WTC11 (cell line): ENCODE results near the gene EFCAB14. TPM values are rescaled to one million over a fixed set of nuclear protein-coding genes. Genes with fewer than 3 reads are reported as not detected.

Experiments
- ATAC-seq: fragments of 200-7000 bp; cut with Tn5 transposase; 2 replicates; pipeline ENCODE4 v1.10.0; 2021; ENCODE audit warnings: mild to moderate bottlenecking, moderate library complexity
- CTCF ChIA-PET: fragments of 300-600 bp; sonication (Branson Sonifier 250); formaldehyde crosslinking; loops from one replicate; lab custom pipeline; 2021; ENCODE audit warnings: antibody characterized with exemption; lab: Charles Lee
- POLR2A ChIA-PET: fragments of 350-600 bp; sonication (Branson Sonifier 250); formaldehyde crosslinking; loops from one replicate; lab custom pipeline; 2021; ENCODE audit warnings: antibody characterized with exemption; lab: Charles Lee
- DNase-seq: peaks from one replicate; pipeline ENCODE4 v3.0.0; 2021; ENCODE audit warnings: low spot score
- H3K27ac Mint-ChIP-seq: 2 replicates; pipeline ENCODE4 v1.8.0; 2021; ENCODE audit warnings: mixed read lengths
- H3K27me3 Mint-ChIP-seq: 2 replicates; pipeline ENCODE4 v1.8.0; 2021; ENCODE audit warnings: low read depth, mild to moderate bottlenecking, moderate library complexity, mixed read lengths
- H3K36me3 Mint-ChIP-seq: 2 replicates; pipeline ENCODE4 v1.8.0; 2021; ENCODE audit warnings: mixed read lengths
- H3K4me1 Mint-ChIP-seq: 2 replicates; pipeline ENCODE4 v1.8.0; 2022; ENCODE audit warnings: mixed read lengths
- H3K4me3 Mint-ChIP-seq: 2 replicates; pipeline ENCODE4 v1.8.0; 2021; ENCODE audit warnings: mild to moderate bottlenecking, moderate library complexity, mixed read lengths
- H3K9me3 Mint-ChIP-seq: 2 replicates; pipeline ENCODE4 v1.8.0; 2021; ENCODE audit warnings: mixed read lengths
- ATF1 ChIP-seq: sonication (generic); formaldehyde crosslinking; IDR thresholded peaks from 2 replicates; pipeline ENCODE4 v1.8.1; 2023; ENCODE audit warnings: mild to moderate bottlenecking, moderate library complexity, missing genetic modification reagents
- EMX1 ChIP-seq: fragments of 250-450 bp; sonication (Bioruptor Pico); IDR thresholded peaks from 2 replicates; pipeline ENCODE4 v1.8.0; 2021; ENCODE audit warnings: mild to moderate bottlenecking
- ERG ChIP-seq: fragments of 250-450 bp; sonication (Bioruptor Pico); IDR thresholded peaks from 2 replicates; pipeline ENCODE4 v1.8.0; 2021; ENCODE audit warnings: mild to moderate bottlenecking
- ESRRA ChIP-seq: sonication (generic); formaldehyde crosslinking; IDR thresholded peaks from 2 replicates; pipeline ENCODE4 v1.8.1; 2022; ENCODE audit warnings: mild to moderate bottlenecking, missing genetic modification reagents, borderline replicate concordance
- ETV6 ChIP-seq: sonication (generic); formaldehyde crosslinking; IDR thresholded peaks from 2 replicates; pipeline ENCODE4 v1.8.1; 2022; ENCODE audit warnings: mild to moderate bottlenecking, missing genetic modification reagents
- FOXJ3 ChIP-seq: sonication (generic); formaldehyde crosslinking; IDR thresholded peaks from 2 replicates; pipeline ENCODE4 v1.9.0; 2021; ENCODE audit warnings: missing genetic modification reagents, mild to moderate bottlenecking, borderline replicate concordance
- FOXK1 ChIP-seq: sonication (generic); formaldehyde crosslinking; IDR thresholded peaks from 2 replicates; pipeline ENCODE4 v1.8.0; 2022; ENCODE audit warnings: mild to moderate bottlenecking, moderate library complexity, missing genetic modification reagents
- GRHL2 ChIP-seq: fragments of 250-450 bp; sonication (Bioruptor Pico); IDR thresholded peaks from 2 replicates; pipeline ENCODE4 v1.8.0; 2022; ENCODE audit warnings: mild to moderate bottlenecking, moderate library complexity; ENCODE audit not compliant: insufficient replicate concordance, severe bottlenecking
- IRF1 ChIP-seq: sonication (generic); formaldehyde crosslinking; IDR thresholded peaks from 2 replicates; pipeline ENCODE4 v1.8.0; 2023; ENCODE audit warnings: missing genetic modification reagents
- KAT7 ChIP-seq: sonication (generic); formaldehyde crosslinking; IDR thresholded peaks from 2 replicates; pipeline ENCODE4 v1.8.1; 2023; ENCODE audit warnings: missing genetic modification reagents, mild to moderate bottlenecking, borderline replicate concordance
- MAX ChIP-seq: sonication (generic); formaldehyde crosslinking; IDR thresholded peaks from 2 replicates; pipeline ENCODE4 v1.8.0; 2022; ENCODE audit warnings: mild to moderate bottlenecking, missing genetic modification reagents
- MXD4 ChIP-seq: fragments of 250-450 bp; sonication (Bioruptor Pico); IDR thresholded peaks from 2 replicates; pipeline ENCODE4 v1.8.0; 2021; ENCODE audit warnings: mild to moderate bottlenecking, moderate library complexity, borderline replicate concordance
- MYBL2 ChIP-seq: sonication (generic); formaldehyde crosslinking; IDR thresholded peaks from 2 replicates; pipeline ENCODE4 v1.8.1; 2023; ENCODE audit warnings: mild to moderate bottlenecking, moderate library complexity, missing genetic modification reagents
- NFYB ChIP-seq: sonication (generic); formaldehyde crosslinking; conservative IDR thresholded peaks from 2 replicates; pipeline ENCODE4 v1.8.0; 2022; ENCODE audit warnings: low read depth, missing genetic modification reagents
- NR2C2 ChIP-seq: sonication (generic); formaldehyde crosslinking; IDR thresholded peaks from 2 replicates; pipeline ENCODE4 v1.8.0; 2022; ENCODE audit warnings: mild to moderate bottlenecking, missing genetic modification reagents
- NR3C1 ChIP-seq: sonication (generic); formaldehyde crosslinking; conservative IDR thresholded peaks from 2 replicates; pipeline ENCODE4 v1.8.1; 2023; ENCODE audit warnings: low read depth, mild to moderate bottlenecking, missing genetic modification reagents
- TEAD4 ChIP-seq: sonication (generic); formaldehyde crosslinking; IDR thresholded peaks from 2 replicates; pipeline ENCODE4 v1.8.0; 2022; ENCODE audit warnings: mild to moderate bottlenecking, missing genetic modification reagents
- ZNF263 ChIP-seq: sonication (generic); formaldehyde crosslinking; IDR thresholded peaks from 2 replicates; pipeline ENCODE4 v1.8.1; 2022; ENCODE audit warnings: low read depth, mild to moderate bottlenecking, moderate library complexity, missing genetic modification reagents
- ZNF317 ChIP-seq: sonication (generic); formaldehyde crosslinking; IDR thresholded peaks from 2 replicates; pipeline ENCODE4 v1.8.1; 2023; ENCODE audit warnings: low read depth, mild to moderate bottlenecking, moderate library complexity, missing genetic modification reagents, borderline replicate concordance
- ZNF416 ChIP-seq: fragments of 250-450 bp; sonication (Bioruptor Pico); IDR thresholded peaks from 2 replicates; pipeline ENCODE4 v1.9.0; 2021; ENCODE audit warnings: mild to moderate bottlenecking, inconsistent platforms
- ZNF512 ChIP-seq: sonication (generic); formaldehyde crosslinking; IDR thresholded peaks from 2 replicates; pipeline ENCODE4 v1.8.1; 2022; ENCODE audit warnings: missing genetic modification reagents, borderline replicate concordance
- total RNA-seq: library from RNA; stranded (reverse); gene quantifications from 3 replicates; pipeline ENCODE4 v1.2.3, GENCODE V29; 2021
- TF ChIP-seq, protein P1 (sequence below): sonication (generic); formaldehyde crosslinking; IDR thresholded peaks from 2 replicates; pipeline ENCODE4 v1.8.1; 2022; ENCODE audit warnings: low read depth, mild to moderate bottlenecking, moderate library complexity, missing genetic modification reagents, borderline replicate concordance
- TF ChIP-seq, protein P2 (sequence below): fragments of 250-450 bp; sonication (Bioruptor Pico); IDR thresholded peaks from 2 replicates; pipeline ENCODE4 v1.9.0; 2021; ENCODE audit warnings: moderate library complexity, mild to moderate bottlenecking, inconsistent platforms, borderline replicate concordance
- TF ChIP-seq, protein P3 (sequence below): sonication (generic); formaldehyde crosslinking; IDR thresholded peaks from 2 replicates; pipeline ENCODE4 v1.8.1; 2022; ENCODE audit warnings: low read depth, missing genetic modification reagents, borderline replicate concordance
- TF ChIP-seq, protein P4 (sequence below): sonication (generic); formaldehyde crosslinking; IDR thresholded peaks from 2 replicates; pipeline ENCODE4 v1.8.0; 2023; ENCODE audit warnings: mild to moderate bottlenecking, missing genetic modification reagents

Gene EFCAB14
- total RNA-seq, 1 experiment from 2014 or later = 46.2 TPM

- 0 out of 2 replicates have a peak, but pooled peaks have one; percentile 39 for ATAC-seq
- H3K4me1 Mint-ChIP-seq = no peaks in the 10 kb centered on the region
- H3K27me3 Mint-ChIP-seq = no peaks in the 10 kb centered on the region
- ChIA-PET CTCF (interaction anchor here (1.1 kb wide), 1 partner anchor 36 kb away, joined by 3 read pairs; no protein-coding TSS in a partner anchor), POLR2A (no interaction called here)
- no peak overlapping the region; the same call in 1 of the 2 replicates for H3K27ac Mint-ChIP-seq
- no peaks in the 10 kb centered on the region for H3K9me3 Mint-ChIP-seq
- peaks cover 64% of the 10 kb centered on the region for H3K36me3 Mint-ChIP-seq
- no peak for DNase-seq
- H3K4me3 Mint-ChIP-seq = no peak overlapping the region
- TF ChIP-seq, protein P1, sequence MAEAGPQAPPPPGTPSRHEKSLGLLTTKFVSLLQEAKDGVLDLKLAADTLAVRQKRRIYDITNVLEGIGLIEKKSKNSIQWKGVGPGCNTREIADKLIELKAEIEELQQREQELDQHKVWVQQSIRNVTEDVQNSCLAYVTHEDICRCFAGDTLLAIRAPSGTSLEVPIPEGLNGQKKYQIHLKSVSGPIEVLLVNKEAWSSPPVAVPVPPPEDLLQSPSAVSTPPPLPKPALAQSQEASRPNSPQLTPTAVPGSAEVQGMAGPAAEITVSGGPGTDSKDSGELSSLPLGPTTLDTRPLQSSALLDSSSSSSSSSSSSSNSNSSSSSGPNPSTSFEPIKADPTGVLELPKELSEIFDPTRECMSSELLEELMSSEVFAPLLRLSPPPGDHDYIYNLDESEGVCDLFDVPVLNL (CRISPR knock-in tag) = no peak
- no peak for TF ChIP-seq ZNF317 (CRISPR knock-in tag)
- no peak for TF ChIP-seq NR3C1 (CRISPR knock-in tag)
- TF ChIP-seq ESRRA (CRISPR knock-in tag) = no peak
- no peak for TF ChIP-seq ETV6 (CRISPR knock-in tag)
- TF ChIP-seq GRHL2 (CRISPR knock-in tag) = no peak
- TF ChIP-seq ATF1 (CRISPR knock-in tag) = no peak
- TF ChIP-seq MXD4 (CRISPR knock-in tag) = no peak
- no peak for TF ChIP-seq TEAD4 (CRISPR knock-in tag)
- TF ChIP-seq FOXK1 (CRISPR knock-in tag) = no peak
- TF ChIP-seq, protein P2, sequence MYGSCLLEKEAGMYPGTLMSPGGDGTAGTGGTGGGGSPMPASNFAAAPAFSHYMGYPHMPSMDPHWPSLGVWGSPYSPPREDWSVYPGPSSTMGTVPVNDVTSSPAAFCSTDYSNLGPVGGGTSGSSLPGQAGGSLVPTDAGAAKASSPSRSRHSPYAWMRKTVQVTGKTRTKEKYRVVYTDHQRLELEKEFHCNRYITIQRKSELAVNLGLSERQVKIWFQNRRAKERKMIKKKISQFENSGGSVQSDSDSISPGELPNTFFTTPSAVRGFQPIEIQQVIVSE (CRISPR knock-in tag) = no peak
- no peak for TF ChIP-seq EMX1 (CRISPR knock-in tag)
- TF ChIP-seq, all 79 proteins: peak for 0
Observed at GRCh38 chr1:46689356-46689755, 29.6 kb downstream of the EFCAB14 start.

DNA sequence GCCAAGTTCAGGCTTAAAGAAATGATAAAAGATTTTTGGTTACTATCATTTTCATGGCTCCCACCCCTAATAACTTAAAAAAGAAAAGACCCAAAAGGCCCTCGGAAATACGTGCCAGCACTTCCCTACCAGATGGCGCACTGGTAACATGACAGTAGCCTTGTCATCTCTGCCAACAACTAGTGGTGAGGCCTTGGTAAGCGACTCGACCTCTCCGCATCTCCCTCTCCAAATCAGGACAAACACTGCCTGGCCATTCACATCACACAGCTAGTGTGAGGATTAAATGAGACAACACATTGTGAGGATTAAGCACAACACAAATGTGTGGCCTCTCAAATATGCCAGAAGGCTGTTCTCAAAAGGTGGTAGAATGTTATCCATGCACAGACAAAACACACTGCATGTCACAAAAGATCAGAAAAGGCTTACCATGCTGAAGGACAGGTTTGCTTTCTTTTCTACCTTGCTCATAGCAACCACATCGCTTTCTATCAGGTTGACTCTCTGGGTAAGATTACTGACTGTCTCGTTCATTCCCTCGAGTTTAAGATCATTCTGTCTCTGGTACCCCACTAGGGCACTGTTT is 30.9 kb downstream of the EFCAB14 start:
- ATAC-seq (no peak), DNase-seq (no peak)
- no peak overlapping the region for H3K4me3 Mint-ChIP-seq
- H3K27me3 Mint-ChIP-seq = no peaks in the 10 kb centered on the region
- POLR2A ChIA-PET = no interaction called here
- H3K27ac Mint-ChIP-seq = no peak overlapping the region
- peaks cover 76% of the 10 kb centered on the region for H3K36me3 Mint-ChIP-seq
- H3K4me1 Mint-ChIP-seq = no peaks in the 10 kb centered on the region
- H3K9me3 Mint-ChIP-seq = no peaks in the 10 kb centered on the region
- CTCF ChIA-PET = no interaction called here
- TF ChIP-seq ZNF512 (CRISPR knock-in tag) (no peak), MAX (CRISPR knock-in tag) (no peak), NR2C2 (CRISPR knock-in tag) (no peak), MYBL2 (no peak), FOXJ3 (CRISPR knock-in tag) (no peak), MXD4 (CRISPR knock-in tag) (no peak), NFYB (CRISPR knock-in tag) (no peak), ATF1 (CRISPR knock-in tag) (no peak), IRF1 (CRISPR knock-in tag) (no peak), ERG (CRISPR knock-in tag) (no peak), KAT7 (CRISPR knock-in tag) (no peak), ZNF263 (no peak), ZNF416 (CRISPR knock-in tag) (no peak)
- TF ChIP-seq, protein P3, sequence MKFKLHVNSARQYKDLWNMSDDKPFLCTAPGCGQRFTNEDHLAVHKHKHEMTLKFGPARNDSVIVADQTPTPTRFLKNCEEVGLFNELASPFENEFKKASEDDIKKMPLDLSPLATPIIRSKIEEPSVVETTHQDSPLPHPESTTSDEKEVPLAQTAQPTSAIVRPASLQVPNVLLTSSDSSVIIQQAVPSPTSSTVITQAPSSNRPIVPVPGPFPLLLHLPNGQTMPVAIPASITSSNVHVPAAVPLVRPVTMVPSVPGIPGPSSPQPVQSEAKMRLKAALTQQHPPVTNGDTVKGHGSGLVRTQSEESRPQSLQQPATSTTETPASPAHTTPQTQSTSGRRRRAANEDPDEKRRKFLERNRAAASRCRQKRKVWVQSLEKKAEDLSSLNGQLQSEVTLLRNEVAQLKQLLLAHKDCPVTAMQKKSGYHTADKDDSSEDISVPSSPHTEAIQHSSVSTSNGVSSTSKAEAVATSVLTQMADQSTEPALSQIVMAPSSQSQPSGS = no peak
- TF ChIP-seq, protein P4, sequence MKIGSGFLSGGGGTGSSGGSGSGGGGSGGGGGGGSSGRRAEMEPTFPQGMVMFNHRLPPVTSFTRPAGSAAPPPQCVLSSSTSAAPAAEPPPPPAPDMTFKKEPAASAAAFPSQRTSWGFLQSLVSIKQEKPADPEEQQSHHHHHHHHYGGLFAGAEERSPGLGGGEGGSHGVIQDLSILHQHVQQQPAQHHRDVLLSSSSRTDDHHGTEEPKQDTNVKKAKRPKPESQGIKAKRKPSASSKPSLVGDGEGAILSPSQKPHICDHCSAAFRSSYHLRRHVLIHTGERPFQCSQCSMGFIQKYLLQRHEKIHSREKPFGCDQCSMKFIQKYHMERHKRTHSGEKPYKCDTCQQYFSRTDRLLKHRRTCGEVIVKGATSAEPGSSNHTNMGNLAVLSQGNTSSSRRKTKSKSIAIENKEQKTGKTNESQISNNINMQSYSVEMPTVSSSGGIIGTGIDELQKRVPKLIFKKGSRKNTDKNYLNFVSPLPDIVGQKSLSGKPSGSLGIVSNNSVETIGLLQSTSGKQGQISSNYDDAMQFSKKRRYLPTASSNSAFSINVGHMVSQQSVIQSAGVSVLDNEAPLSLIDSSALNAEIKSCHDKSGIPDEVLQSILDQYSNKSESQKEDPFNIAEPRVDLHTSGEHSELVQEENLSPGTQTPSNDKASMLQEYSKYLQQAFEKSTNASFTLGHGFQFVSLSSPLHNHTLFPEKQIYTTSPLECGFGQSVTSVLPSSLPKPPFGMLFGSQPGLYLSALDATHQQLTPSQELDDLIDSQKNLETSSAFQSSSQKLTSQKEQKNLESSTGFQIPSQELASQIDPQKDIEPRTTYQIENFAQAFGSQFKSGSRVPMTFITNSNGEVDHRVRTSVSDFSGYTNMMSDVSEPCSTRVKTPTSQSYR (CRISPR knock-in tag) = no peak
